Hematopoietic multipotent progenitor cell treated with erythropoietin and hydrocortisone succinate and interleukin-3 and kit ligand, for 17 days (in vitro differentiated cells): ENCODE data around the gene CDC5L.
"Not testable (repeated sequence)": the region's sequence is repeated elsewhere in the genome, so short reads cannot be mapped to it uniquely, and the experiment has no call there.

Experiments used
- DNase-seq: peaks from one replicate; pipeline ENCODE4 v3.0.0-alpha.2; 2015; ENCODE audit warnings: low spot score

The CDC5L gene

GRCh38 chr6:44415873-44416502, 28.5 kb downstream of the CDC5L start:
- DNase-seq: no peak

- DNase-seq: no peak
Observed at GRCh38 chr6:44422531-44422930, 35.0 kb downstream of the CDC5L start.

- DNase-seq: no peak
Observed at GRCh38 chr6:44423306-44423705, 35.8 kb downstream of the CDC5L start.

- DNase-seq: no peak
Observed at GRCh38 chr6:44425951-44426350, 38.4 kb downstream of the CDC5L start.

- no peak for DNase-seq
Observed at GRCh38 chr6:44428682-44429081, 41.2 kb downstream of the CDC5L start.

GRCh38 chr6:44430326-44430725, 42.8 kb downstream of the CDC5L start:
- no peak for DNase-seq

- peak; percentile 77 for DNase-seq
Observed at GRCh38 chr6:44431118-44431725, 43.7 kb downstream of the CDC5L start.

- no peak for DNase-seq
Observed at GRCh38 chr6:44432227-44432626, 44.7 kb downstream of the CDC5L start.

- DNase-seq: no peak
Observed at GRCh38 chr6:44432726-44433125, 45.2 kb downstream of the CDC5L start.

- DNase-seq: no peak
Observed at GRCh38 chr6:44435500-44435899, 48.0 kb downstream of the CDC5L start.

- no peak for DNase-seq
Observed at GRCh38 chr6:44438827-44439226, 51.3 kb downstream of the CDC5L start.

GRCh38 chr6:44439270-44440045, 52.0 kb downstream of the CDC5L start:
- DNase-seq: no peak

GRCh38 chr6:44441091-44441855, 53.8 kb downstream of the CDC5L start:
- DNase-seq: no peak

- no peak for DNase-seq
Observed at GRCh38 chr6:44442236-44442635, 54.7 kb downstream of the CDC5L start.

GRCh38 chr6:44442833-44443444, 55.4 kb downstream of the CDC5L start:
- no peak for DNase-seq

- no peak for DNase-seq
Observed at GRCh38 chr6:44444853-44445252, 57.3 kb downstream of the CDC5L start.

GRCh38 chr6:44446626-44447300, 59.3 kb downstream of the CDC5L start:
- DNase-seq: no peak

GRCh38 chr6:44449181-44449580, 61.7 kb downstream of the CDC5L start:
- DNase-seq: not testable (repeated sequence)

- DNase-seq: no peak
Observed at GRCh38 chr6:44451803-44452695, 64.5 kb downstream of the CDC5L start.

GRCh38 chr6:44452725-44453124, 65.2 kb downstream of the CDC5L start:
- DNase-seq: no peak
